ENCODE results near the gene PRLH. TPM values are rescaled to one million over a fixed set of nuclear protein-coding genes. Genes with fewer than 3 reads are reported as not detected.

The PRLH gene
- total and polyA plus RNA-seq, 12 donors = not detected

DNA sequence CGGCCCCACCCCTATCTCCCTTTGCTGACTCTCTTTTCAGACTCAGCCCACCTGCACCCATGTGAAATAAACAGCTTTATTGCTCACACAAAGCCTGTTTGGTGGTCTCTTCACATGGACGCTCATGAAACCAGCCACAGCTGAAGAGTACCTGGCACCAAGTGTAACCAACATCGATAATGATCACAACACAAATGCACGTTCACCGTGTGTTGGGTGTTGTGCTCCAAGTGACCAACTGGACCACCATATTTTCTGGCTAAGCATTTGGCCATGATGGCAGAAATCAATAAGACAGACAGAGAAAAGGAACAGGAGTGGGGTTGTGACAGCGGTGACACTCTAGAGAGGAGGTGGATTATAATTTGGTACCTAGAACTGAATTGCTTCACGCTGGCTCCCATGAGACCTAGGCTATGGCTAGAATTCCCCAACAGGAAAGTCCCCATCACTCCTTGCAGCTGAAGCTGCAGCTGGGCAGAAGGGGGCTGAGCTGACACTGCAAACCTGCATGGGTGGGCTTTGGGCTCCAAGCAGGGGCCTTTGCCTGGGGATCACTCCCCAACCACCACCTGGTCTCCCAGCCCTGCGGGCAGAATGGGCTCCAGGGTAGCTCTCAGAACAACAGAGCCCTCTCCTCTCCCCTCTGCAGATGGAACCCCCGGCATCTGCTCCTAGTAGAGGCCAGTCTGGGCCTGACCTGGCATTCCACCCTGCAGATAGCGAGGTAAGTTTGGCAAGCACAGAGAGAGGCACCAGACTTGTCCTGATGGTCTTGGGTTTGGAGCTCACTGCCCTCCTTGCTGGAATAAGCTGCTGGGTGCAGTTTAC, 46.4 kb downstream of the PRLH start:
- Histone ChIP-seq H3K9me3 (no peaks in the 10 kb centered on the region), H3K4me1 (peaks cover 15 to 52% (median 43%) of the 10 kb centered on the region in 9 donors), H3K36me3 (no peaks in the 10 kb centered on the region), H3K27me3 (no peaks in the 10 kb centered on the region), H3K27ac (no peak overlapping the region), H3K4me3 (no peak overlapping the region)
- DNase-seq = no peak
- intact Hi-C loops (cut with DNase I) = no loop called here
- TF ChIP-seq, protein P1, sequence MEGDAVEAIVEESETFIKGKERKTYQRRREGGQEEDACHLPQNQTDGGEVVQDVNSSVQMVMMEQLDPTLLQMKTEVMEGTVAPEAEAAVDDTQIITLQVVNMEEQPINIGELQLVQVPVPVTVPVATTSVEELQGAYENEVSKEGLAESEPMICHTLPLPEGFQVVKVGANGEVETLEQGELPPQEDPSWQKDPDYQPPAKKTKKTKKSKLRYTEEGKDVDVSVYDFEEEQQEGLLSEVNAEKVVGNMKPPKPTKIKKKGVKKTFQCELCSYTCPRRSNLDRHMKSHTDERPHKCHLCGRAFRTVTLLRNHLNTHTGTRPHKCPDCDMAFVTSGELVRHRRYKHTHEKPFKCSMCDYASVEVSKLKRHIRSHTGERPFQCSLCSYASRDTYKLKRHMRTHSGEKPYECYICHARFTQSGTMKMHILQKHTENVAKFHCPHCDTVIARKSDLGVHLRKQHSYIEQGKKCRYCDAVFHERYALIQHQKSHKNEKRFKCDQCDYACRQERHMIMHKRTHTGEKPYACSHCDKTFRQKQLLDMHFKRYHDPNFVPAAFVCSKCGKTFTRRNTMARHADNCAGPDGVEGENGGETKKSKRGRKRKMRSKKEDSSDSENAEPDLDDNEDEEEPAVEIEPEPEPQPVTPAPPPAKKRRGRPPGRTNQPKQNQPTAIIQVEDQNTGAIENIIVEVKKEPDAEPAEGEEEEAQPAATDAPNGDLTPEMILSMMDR (IDR thresholded peaks at IDR 0.05) = no peak
- 92 to 94% methylated on average over 10 of the region's 10 CpGs for WGBS, 2 donors
- ATAC-seq = peak in 1 of 8 donors; percentile 29

DNA sequence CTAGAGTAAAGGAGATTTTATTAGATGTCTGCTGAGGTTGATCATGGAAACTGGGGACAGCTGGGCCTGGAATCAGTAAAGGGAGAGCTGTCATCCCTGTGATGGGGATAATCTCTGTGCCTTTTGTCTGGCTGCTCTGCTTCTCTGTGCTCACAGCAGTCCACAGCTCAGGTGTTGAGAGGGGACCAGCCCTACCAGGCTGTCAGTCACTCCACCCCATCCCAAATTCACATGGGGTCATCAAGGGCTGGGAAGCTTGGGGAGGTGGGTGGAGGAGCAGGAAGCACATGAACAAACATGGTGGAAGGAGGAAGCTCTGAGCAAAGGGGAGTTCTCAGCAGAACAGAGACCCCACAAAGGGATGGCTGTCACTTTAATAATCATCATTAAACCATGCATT, 47.3 kb downstream of the PRLH start:
- TF ChIP-seq, protein P1 (IDR thresholded peaks at IDR 0.05) = no peak
- Histone ChIP-seq H3K4me1 (peaks cover 15 to 61% (median 47%) of the 10 kb centered on the region in 9 donors), H3K36me3 (no peaks in the 10 kb centered on the region), H3K9me3 (no peaks in the 10 kb centered on the region), H3K4me3 (no peak overlapping the region), H3K27ac (no peak overlapping the region), H3K27me3 (no peaks in the 10 kb centered on the region)
- intact Hi-C loops (cut with DNase I) = no loop called here
- ATAC-seq (no peak), DNase-seq (no peak)

DNA sequence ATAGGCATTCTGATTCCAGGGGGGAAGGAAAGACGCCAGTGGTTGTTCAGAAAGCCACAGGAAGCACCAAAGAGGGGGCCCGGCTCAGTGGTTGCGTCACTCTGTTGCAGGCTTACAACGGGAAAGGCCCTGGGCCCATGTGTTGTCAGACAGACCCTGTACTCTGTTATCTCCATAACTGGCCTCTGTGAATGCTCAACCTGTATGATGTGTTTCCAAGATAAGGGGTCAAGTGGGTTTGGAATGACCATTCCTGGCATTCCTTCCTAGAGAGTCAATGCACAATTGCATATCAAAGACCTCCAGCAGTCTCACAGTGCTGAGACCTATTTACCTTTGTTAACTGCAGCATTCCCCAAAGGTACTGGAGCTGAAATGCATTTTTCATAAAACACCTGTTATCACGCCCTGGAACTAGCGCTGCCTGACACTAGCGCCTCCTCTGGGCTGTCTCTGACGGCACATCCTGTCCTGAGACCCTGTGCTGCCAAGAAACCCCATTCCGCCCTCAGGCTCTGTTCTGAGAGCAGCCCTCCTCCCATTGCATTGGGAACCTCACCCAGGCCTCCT, 47.9 kb downstream of the PRLH start:
- TF ChIP-seq, protein P1 (IDR thresholded peaks at IDR 0.05) = no peak
- no peaks in the 10 kb centered on the region for H3K9me3 ChIP-seq
- peaks cover 15 to 63% (median 47%) of the 10 kb centered on the region in 9 donors for H3K4me1 ChIP-seq
- no peaks in the 10 kb centered on the region for H3K27me3 ChIP-seq
- H3K27ac ChIP-seq = peak overlapping the region in 3 of 10 donors; percentile 16 to 91 (median 87)
- ATAC-seq (no peak), DNase-seq (no peak)
- intact Hi-C loops (cut with DNase I) = no loop called here
- H3K4me3 ChIP-seq = no peak overlapping the region
- no peaks in the 10 kb centered on the region for H3K36me3 ChIP-seq
- 79 to 81% methylated on average over 9 of the region's 9 CpGs for WGBS, 2 donors

DNA sequence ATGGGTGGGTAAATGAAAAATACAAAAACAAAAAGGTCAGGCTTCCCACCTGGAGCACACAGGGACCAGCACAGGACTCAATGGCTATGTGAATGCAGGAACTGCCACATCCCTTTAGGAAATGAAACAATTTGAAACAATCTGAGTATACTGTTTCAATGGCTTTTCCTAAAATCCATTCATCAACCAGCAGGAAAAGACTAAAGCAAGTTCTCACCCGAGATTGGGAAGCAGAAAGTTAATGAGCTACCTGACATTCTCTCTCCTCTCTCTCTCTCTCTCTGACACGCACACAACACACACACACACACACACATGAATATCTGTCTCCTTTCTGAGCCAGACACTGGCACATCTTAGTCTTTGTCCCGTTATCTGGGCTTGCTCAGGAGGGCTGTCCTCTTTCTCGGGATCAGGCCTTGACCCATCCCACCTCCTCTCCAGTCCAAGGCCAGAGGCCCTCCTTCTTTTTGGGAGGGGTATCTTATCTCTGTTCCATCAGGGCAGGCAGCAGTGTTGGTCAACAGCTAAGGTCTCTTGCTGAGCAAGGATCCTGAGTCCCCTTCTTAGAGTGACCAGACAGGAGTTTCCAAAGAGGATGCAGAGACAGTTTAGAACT, 49.4 kb downstream of the PRLH start:
- intact Hi-C loops (cut with DNase I) = no loop called here
- peak overlapping the region; percentile 12 to 91 (median 86) for H3K27ac ChIP-seq
- H3K4me3 ChIP-seq = no peak overlapping the region
- peak in 4 of 8 donors; percentile 9 to 40 (median 16) for ATAC-seq
- peaks cover 15 to 63% (median 47%) of the 10 kb centered on the region in 9 donors for H3K4me1 ChIP-seq
- H3K27me3 ChIP-seq = no peaks in the 10 kb centered on the region
- WGBS, 2 donors = 35 to 45% methylated on average over 4 of the region's 4 CpGs
- no peaks in the 10 kb centered on the region for H3K36me3 ChIP-seq
- TF ChIP-seq, protein P1 (IDR thresholded peaks at IDR 0.05) = no peak
- H3K9me3 ChIP-seq = no peaks in the 10 kb centered on the region
- no peak for DNase-seq
